T-helper 1 cell treated with Interleukin-12 subunit alpha and Interleukin-12 subunit beta and Interleukin-4 antibody, amounts not matched to agents 30 μg/mL and 1 μg/mL, for 36 hours (primary cell): ENCODE measurements around the gene CLASP2.
"Not testable (repeated sequence)": the region's sequence is repeated elsewhere in the genome, so short reads cannot be mapped to it uniquely, and the experiment has no call there.

Experiments used
- H3K27ac Mint-ChIP-seq: one replicate; pipeline ENCODE4 v1.8.0; 2021; ENCODE audit warnings: mild to moderate bottlenecking, mixed read lengths
- H3K27me3 Mint-ChIP-seq: one replicate; pipeline ENCODE4 v1.8.0; 2021; ENCODE audit warnings: low read depth, mixed read lengths
- H3K36me3 Mint-ChIP-seq: one replicate; pipeline ENCODE4 v1.8.0; 2021; ENCODE audit warnings: low read depth, mixed read lengths
- H3K4me1 Mint-ChIP-seq: one replicate; pipeline ENCODE4 v1.8.0; 2021; ENCODE audit warnings: low read depth, mixed read lengths
- H3K4me3 Mint-ChIP-seq: one replicate; pipeline ENCODE4 v1.8.0; 2021; ENCODE audit warnings: mild to moderate bottlenecking, moderate library complexity, mixed read lengths
- H3K9me3 Mint-ChIP-seq: one replicate; pipeline ENCODE4 v1.8.0; 2021; ENCODE audit warnings: mixed read lengths

Gene CLASP2

DNA sequence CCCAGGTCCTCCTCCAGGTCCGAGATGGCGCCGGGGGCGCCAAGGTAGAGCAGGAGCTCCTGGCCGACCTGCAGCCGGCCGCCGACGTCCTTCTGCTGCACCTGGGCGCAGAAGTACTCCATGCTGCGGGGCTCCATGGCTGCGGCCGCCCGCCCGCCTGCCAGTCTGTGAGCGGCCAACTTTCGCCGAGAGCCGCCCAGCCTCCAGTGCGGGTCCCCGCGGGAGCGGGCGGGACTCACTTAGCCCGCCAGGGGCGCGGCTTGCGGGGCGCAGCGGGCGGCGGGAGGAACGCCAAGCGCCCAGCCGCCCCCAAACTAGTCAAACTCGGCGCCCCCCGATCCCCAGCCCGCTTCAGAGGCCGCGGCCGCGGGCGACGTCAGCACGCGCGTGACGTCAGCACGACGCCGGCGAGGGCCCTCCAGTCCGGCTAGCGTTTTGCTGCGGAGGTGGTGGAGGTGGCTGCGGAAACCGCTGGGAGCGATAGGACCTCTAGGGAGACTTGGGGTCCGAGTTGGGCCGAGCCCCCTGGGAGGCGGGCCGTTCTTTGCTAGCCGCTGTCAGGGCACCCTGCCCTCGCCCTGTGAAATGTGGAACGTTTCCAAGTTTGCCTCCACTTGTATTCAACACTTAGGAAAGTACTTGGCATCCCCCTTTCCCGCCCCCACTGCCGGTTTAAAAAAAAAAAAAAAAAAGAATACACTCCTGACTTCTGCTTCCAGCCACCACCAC lies at the start of gene CLASP2:
Gene CLASP2 (minus strand): TSS at position 389 of the 729 bp plus-strand sequence. CDS start 252 bp downstream, at position 137.
- Mint-ChIP-seq H3K27ac (peak within 1 kb of the TSS; percentile 87), H3K27me3 (no peaks in the 10 kb centered on the region), H3K4me3 (peak within 1 kb of the TSS; percentile 86)

DNA sequence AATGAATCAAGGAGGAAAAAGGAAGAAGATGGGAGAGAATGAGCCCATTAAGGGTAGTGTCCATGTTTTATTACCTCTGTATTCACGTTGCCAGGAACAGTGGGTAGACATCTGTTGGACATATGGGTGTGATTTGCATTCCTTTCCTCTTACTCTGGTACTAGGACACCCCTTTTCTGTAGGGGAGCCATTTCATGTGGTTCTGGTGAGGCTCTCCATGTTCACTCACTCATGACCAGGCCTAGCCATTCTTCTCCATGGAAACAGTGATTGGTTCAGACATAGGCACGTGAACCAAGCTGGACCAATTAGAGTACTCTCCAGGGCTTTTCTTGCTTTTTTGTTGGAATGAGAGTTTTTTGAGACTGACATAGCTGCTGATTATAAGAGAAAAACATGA lies 40.8 kb upstream of the CLASP2 start:
- no peaks in the 10 kb centered on the region for H3K27me3 Mint-ChIP-seq
- H3K4me1 Mint-ChIP-seq = no peaks in the 10 kb centered on the region
- H3K36me3 Mint-ChIP-seq = no peaks in the 10 kb centered on the region
- H3K27ac Mint-ChIP-seq = no peak overlapping the region
- peaks cover 12% of the 10 kb centered on the region for H3K9me3 Mint-ChIP-seq
- H3K4me3 Mint-ChIP-seq = no peak overlapping the region

More for the DNA sequence above, at the start of gene CLASP2:
- Mint-ChIP-seq H3K36me3 (no peaks in the 10 kb centered on the region), H3K9me3 (no peaks in the 10 kb centered on the region), H3K4me1 (peaks cover 15% of the 10 kb centered on the region)

DNA sequence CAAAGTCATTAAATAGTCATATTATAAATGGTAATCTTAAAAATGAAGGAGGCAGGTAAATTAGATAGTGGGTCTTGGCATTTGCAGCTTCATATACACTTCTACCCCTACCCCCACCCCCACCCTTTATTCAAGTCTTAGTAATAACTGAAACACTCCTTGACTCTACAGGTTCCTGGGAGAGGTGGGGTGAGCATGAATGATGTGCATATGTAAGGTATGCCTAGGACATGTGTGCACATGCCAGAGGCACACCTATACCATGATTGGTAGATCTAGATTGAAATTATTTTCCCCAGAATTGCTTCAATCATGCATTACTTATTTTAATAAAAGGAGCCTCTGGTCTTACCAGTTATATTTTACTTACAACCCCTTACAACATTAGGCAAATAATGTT lies 40.2 kb upstream of the CLASP2 start:
- Mint-ChIP-seq H3K4me3 (no peak overlapping the region), H3K9me3 (peaks cover 12% of the 10 kb centered on the region), H3K36me3 (no peaks in the 10 kb centered on the region), H3K27ac (no peak overlapping the region), H3K4me1 (no peaks in the 10 kb centered on the region), H3K27me3 (no peaks in the 10 kb centered on the region)

DNA sequence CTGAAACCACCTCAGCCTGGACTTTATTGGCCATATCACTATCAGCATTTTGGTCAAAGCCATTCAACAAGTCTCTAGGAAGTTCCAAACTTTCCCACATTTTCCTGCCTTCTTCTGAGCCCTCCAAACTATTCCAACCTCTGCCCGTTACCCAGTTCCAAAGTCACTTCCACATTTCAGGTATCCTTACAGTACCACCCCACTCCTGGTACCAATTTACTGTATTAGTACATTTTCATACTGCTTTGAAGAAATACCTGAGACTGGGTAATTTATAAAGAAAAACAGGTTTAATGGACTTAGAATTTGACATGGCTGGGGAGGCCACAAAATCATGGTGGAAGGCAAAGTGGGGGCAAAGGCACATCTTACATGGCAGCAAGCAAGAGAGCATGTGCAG lies 36.3 kb upstream of the CLASP2 start:
- not testable (repeated sequence) for H3K4me3 Mint-ChIP-seq, H3K27me3 Mint-ChIP-seq, H3K27ac Mint-ChIP-seq, H3K4me1 Mint-ChIP-seq, H3K36me3 Mint-ChIP-seq
- peaks cover 12% of the 10 kb centered on the region for H3K9me3 Mint-ChIP-seq

DNA sequence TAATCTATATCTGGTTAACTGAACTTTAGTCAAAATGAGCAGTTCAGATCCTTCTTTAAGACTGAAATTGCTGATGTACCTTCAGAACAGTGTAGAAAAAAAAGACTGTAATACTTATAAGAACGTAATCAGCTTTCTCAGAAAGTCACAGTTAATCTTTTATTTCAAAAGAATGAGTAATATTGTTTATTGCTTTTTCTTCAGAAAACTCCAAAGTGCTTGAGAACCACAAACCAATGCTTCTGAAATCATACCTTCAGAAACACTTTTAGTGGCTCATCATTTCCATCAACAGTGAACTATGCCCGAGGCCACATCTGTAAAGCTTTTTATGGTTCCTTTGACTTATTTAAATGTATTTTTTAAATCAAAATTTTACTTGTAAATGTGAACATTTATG lies 33.3 kb upstream of the CLASP2 start:
- no peaks in the 10 kb centered on the region for H3K4me1 Mint-ChIP-seq
- no peaks in the 10 kb centered on the region for H3K36me3 Mint-ChIP-seq
- H3K27me3 Mint-ChIP-seq = peaks cover 4% of the 10 kb centered on the region
- H3K27ac Mint-ChIP-seq = no peak overlapping the region
- no peak overlapping the region for H3K4me3 Mint-ChIP-seq
- peaks cover 12% of the 10 kb centered on the region for H3K9me3 Mint-ChIP-seq

DNA sequence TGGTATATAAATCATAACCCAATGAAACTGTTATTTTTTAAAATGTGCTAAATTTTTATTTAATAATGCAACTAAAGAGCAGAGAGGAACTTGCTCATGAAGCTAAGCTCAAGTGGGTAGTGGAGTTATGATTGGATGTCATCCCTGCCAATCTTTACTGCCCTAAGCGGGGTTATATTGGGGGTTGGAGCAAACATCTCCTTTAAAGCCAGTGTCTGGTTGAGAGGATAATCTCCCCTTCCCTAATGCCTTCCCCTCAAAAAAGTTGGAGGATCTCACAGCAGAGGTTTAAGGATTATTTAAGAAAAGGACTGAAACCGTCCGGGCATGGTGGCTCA lies 32.1 kb upstream of the CLASP2 start:
- Mint-ChIP-seq H3K4me3 (no peak overlapping the region), H3K4me1 (no peaks in the 10 kb centered on the region), H3K9me3 (peaks cover 12% of the 10 kb centered on the region), H3K27ac (no peak overlapping the region), H3K27me3 (peaks cover 4% of the 10 kb centered on the region), H3K36me3 (no peaks in the 10 kb centered on the region)

DNA sequence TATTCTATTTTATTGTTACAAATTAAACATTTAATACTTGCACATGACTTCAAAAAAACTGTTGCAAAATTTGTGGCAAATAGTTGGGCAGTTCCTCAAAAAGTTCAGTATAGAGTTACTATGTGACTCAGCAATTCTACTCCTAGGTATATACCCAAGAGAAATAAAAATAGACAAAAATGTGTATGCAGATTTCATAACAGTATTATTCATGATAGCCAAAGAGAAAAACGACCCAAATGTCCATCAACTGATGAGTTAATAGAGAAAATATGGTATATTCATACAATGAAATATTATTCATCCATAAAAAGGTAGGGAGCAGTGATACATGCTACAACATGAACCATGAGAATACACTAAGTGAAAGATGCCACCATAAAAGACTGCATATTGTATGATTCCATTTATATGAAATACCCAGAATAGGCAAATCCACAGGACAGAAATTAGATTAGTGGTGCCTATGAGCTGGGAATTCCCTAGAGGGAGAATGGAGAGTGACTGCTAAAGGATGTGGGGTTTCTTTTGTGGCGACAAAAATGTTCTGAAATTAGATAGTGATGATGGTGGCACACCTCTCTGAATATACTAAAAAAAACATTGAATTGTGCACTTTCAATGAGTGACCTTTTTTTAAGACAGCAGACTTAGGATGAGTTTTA lies 31.6 kb upstream of the CLASP2 start:
- H3K4me3 Mint-ChIP-seq = no peak overlapping the region
- H3K4me1 Mint-ChIP-seq = no peaks in the 10 kb centered on the region
- peaks cover 7% of the 10 kb centered on the region for H3K9me3 Mint-ChIP-seq
- H3K27ac Mint-ChIP-seq = no peak overlapping the region
- peaks cover 4% of the 10 kb centered on the region for H3K27me3 Mint-ChIP-seq
- H3K36me3 Mint-ChIP-seq = no peaks in the 10 kb centered on the region

DNA sequence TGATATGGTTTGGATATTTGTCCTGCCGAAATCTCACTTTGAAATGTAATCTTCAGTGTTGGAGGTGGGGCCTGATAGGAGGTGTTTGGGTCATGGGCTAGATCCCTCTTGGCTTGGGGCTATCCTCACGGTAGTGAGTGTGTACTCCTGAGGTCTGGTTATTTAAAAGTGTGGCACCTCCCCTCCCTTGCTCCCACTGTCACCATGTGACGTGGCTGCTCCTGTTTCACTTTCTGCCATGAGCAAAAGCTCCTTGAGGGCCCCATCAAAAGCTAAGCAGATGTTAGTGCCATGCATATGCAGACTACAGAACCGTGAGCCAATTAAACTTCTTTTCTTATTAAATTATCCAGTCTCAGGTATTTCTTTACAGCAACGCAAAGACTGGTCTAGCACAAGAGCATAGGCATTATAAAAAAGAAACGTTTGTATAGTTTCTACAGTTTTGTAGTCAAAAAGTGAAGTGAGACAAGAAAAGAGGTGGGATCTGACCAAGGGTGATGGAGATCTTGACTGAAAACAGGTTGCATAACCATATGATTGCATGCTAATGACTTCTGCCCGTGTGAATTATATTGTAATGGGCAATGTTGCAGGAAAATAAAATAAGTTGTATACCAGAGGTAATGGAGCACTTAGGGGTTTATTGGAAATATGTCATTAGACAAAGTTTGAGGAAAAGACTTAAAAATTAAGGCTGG lies 28.5 kb upstream of the CLASP2 start:
- Mint-ChIP-seq H3K9me3 (no peaks in the 10 kb centered on the region), H3K4me3 (no peak overlapping the region), H3K36me3 (no peaks in the 10 kb centered on the region), H3K4me1 (no peaks in the 10 kb centered on the region), H3K27me3 (peaks cover 10% of the 10 kb centered on the region), H3K27ac (no peak overlapping the region)

DNA sequence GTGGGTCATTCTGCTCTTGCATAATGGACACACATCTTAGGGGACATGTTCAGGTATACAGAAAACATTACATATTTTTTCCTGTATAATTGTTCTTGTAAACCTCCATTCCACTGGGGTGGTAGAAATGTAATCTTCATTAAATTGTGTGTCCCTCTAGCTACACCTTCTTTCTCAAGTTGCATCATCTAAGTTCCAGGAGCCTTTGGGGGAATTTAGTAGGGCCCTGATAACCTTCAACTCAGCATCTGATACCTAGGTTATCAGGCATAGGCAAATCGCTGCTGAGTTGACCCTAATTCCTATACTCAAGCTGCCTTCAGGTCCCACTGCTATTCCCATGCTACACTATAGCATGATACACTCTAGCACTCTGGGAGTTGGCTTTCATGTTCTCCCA lies 19.1 kb upstream of the CLASP2 start:
- Mint-ChIP-seq H3K4me1 (no peaks in the 10 kb centered on the region), H3K4me3 (no peak overlapping the region), H3K27ac (no peak overlapping the region), H3K27me3 (peaks cover 20% of the 10 kb centered on the region), H3K9me3 (peaks cover 11% of the 10 kb centered on the region), H3K36me3 (no peaks in the 10 kb centered on the region)

DNA sequence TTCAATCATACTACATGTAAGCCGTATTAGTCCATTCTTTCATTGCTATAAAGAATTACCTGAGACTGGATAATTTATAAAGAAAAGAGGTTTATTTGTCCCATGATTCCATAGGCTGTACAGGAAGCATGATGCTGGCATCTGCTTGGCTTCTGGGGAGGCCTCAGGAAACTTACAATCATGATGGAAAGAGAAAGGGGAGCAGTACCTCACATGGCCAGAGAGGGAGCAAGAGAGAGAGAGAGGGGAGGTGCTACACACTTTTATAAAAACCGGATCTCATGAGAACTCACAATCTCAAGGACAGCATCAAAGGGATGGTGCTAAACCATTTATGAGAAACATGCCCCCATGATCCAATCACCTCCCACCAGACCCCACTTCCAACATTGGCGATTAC lies 14.3 kb upstream of the CLASP2 start:
- Mint-ChIP-seq H3K4me3 (no peak overlapping the region), H3K4me1 (no peaks in the 10 kb centered on the region), H3K27ac (no peak overlapping the region), H3K27me3 (peaks cover 8% of the 10 kb centered on the region), H3K9me3 (peaks cover 17% of the 10 kb centered on the region), H3K36me3 (peaks cover 2% of the 10 kb centered on the region)

DNA sequence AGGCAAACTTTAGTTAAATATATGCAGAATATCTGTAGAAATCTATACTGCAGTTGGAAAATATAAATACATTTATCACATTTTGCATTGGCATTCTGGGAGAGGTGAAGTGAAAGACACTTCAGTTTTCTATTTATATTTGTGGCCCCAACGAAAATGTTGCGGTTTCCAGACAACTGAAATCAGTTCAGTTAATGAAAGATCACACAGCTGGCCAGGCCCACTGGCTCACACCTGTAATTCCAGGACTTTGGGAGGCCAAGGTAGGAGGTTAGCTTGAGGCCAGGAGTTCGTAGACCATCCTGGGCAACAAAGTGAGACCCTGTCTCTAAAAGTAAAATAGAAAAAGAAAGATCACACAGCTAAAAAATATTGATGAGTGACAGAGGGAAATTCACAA lies 11.9 kb upstream of the CLASP2 start:
- no peak overlapping the region for H3K4me3 Mint-ChIP-seq

DNA sequence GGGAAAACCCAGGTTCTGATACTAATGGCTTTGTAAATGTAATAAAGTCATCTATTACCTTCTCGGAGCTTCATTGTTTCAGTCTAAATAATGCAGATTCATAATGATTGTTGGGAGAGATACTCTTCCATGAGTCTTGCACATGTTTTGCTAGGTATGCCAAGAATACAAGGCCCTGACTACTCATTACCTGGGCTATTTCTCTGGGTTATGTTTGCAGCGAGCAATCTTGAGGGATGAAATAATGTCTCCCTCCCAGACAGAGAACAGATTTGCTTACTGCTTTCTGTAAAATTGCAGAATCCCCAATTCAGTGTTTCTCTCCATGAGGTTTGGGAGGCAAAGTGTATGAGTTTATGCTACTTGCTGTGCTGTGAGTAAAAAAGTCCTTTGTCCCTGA lies 6.2 kb upstream of the CLASP2 start:
- Mint-ChIP-seq H3K36me3 (no peaks in the 10 kb centered on the region), H3K4me1 (no peaks in the 10 kb centered on the region), H3K9me3 (no peaks in the 10 kb centered on the region), H3K27me3 (peaks cover 12% of the 10 kb centered on the region), H3K4me3 (no peak overlapping the region), H3K27ac (no peak overlapping the region)

More for the DNA sequence above, 11.9 kb upstream of the CLASP2 start:
- Mint-ChIP-seq H3K27ac (no peak overlapping the region), H3K27me3 (peaks cover 12% of the 10 kb centered on the region), H3K9me3 (peaks cover 17% of the 10 kb centered on the region), H3K4me1 (no peaks in the 10 kb centered on the region), H3K36me3 (peaks cover 2% of the 10 kb centered on the region)

DNA sequence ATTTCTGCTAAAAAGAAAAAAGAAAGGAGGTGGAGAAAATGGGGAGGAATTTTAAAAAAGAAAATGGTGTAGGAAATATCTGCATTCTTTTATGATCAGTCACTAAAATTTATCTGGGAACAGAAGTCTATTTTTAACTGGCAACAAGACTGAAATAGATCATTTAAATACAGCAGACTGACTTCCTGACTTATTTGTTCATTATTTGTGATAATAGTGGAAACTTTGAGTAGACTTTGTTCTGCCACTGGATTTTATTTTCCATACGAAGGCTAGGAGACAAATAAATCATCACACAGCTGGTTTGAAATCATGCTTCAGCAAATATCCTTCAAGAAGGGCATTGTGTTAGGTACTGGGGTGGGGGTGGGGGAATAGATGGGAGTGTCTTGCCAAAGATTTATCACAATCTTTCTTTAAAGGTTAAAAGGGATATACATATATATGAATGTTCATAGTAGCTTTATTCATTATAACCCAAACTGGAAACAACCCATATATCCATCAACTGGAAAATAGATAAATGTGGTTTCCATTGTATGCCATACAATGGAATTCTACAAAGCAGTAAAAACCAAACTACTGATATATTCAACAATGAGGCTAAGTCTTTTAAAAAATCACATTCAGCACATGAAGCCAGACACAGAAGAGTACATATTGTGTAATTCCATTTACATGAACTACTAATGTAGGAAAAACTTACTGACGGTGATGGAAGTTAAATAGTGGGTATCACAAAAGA lies 4.7 kb upstream of the CLASP2 start:
- H3K36me3 Mint-ChIP-seq = no peaks in the 10 kb centered on the region
- H3K27me3 Mint-ChIP-seq = peaks cover 12% of the 10 kb centered on the region
- H3K4me1 Mint-ChIP-seq = peaks cover 5% of the 10 kb centered on the region
- no peak overlapping the region for H3K4me3 Mint-ChIP-seq
- no peak overlapping the region for H3K27ac Mint-ChIP-seq
- H3K9me3 Mint-ChIP-seq = no peaks in the 10 kb centered on the region

DNA sequence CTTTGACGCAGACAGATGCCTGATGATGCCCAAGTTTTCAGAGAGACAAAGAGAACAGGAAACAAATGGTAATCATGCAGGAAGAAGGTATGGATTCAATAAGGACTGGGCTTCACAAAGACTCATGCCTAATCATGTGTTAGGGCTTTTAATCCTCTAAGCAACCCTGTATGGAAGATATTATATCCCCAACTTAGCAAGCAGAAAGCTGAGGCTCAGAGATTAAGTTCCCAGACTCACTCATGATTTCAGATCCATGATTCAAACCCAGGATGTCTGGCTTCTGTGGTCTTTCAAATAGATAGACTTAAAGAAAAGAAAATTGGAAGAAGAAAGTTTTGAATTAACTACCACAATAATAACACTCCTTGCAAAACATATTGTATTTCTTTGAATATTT lies 4.1 kb upstream of the CLASP2 start:
- Mint-ChIP-seq H3K4me1 (peaks cover 5% of the 10 kb centered on the region), H3K27me3 (peaks cover 11% of the 10 kb centered on the region), H3K9me3 (no peaks in the 10 kb centered on the region), H3K36me3 (no peaks in the 10 kb centered on the region), H3K27ac (no peak overlapping the region), H3K4me3 (no peak overlapping the region)
